Activated T-helper 1 cell treated with anti-CD3 and anti-CD28 coated beads, Interleukin-2, amount 50 U/mL, for 16 hours (primary cell): ENCODE measurements around the gene CD80.
"Not testable (repeated sequence)": the region's sequence is repeated elsewhere in the genome, so short reads cannot be mapped to it uniquely, and the experiment has no call there.

ENCODE experiments used
- DNase-seq, 2 donors: peaks; one replicate each; pipeline ENCODE4 v3.0.0-alpha.2; 2020; ENCODE audit warnings: low read depth in 1 of 2, low spot score in 1 of 2

Gene CD80

GRCh38 chr3:119559441-119559963 lies at the start of gene CD80:
Gene CD80, minus strand, starts transcription at chr3:119559614. Its CDS starts 1,886 bp downstream, at chr3:119557728.
- peak; percentile 9 to 14 for DNase-seq

GRCh38 chr3:119608405-119609000 lies 49.1 kb upstream of the CD80 start:
- no peak for DNase-seq

- no peak for DNase-seq
Observed at GRCh38 chr3:119604878-119605277, 45.5 kb upstream of the CD80 start.

GRCh38 chr3:119602676-119603075 lies 43.3 kb upstream of the CD80 start:
- no peak for DNase-seq

- DNase-seq, result no peak
Observed at GRCh38 chr3:119601154-119601553, 41.7 kb upstream of the CD80 start.

GRCh38 chr3:119600732-119601131 lies 41.3 kb upstream of the CD80 start:
- no peak for DNase-seq

GRCh38 chr3:119599558-119600174 lies 40.3 kb upstream of the CD80 start:
- DNase-seq, result no peak

- no peak for DNase-seq
Observed at GRCh38 chr3:119598410-119599098, 39.1 kb upstream of the CD80 start.

- no peak for DNase-seq
Observed at GRCh38 chr3:119597548-119598288, 38.3 kb upstream of the CD80 start, which contains the start of gene PLA1A. Gene PLA1A, plus strand, starts transcription at chr3:119597885. Its CDS starts 29 bp downstream, at chr3:119597914.

- no peak for DNase-seq
Observed at GRCh38 chr3:119596398-119596797, 37.0 kb upstream of the CD80 start.

- no peak for DNase-seq
Observed at GRCh38 chr3:119595639-119596334, 36.4 kb upstream of the CD80 start.

GRCh38 chr3:119594929-119595328 lies 35.5 kb upstream of the CD80 start:
- not testable (repeated sequence) for DNase-seq

- DNase-seq, result no peak
Observed at GRCh38 chr3:119594066-119594465, 34.7 kb upstream of the CD80 start.

- DNase-seq, result no peak
Observed at GRCh38 chr3:119592861-119593260, 33.4 kb upstream of the CD80 start.

- DNase-seq, result no peak
Observed at GRCh38 chr3:119590706-119591105, 31.3 kb upstream of the CD80 start.

GRCh38 chr3:119589102-119589773 lies 29.8 kb upstream of the CD80 start:
- DNase-seq, result no peak

- no peak for DNase-seq
Observed at GRCh38 chr3:119588112-119588511, 28.7 kb upstream of the CD80 start.

- no peak for DNase-seq
Observed at GRCh38 chr3:119586733-119587172, 27.3 kb upstream of the CD80 start.

- DNase-seq, result no peak
Observed at GRCh38 chr3:119585856-119586570, 26.6 kb upstream of the CD80 start.

GRCh38 chr3:119585208-119585607 lies 25.8 kb upstream of the CD80 start:
- DNase-seq, result no peak
